SKM-1 treated with dmso at 0.1 percent for 144 hours (cell line): ENCODE measurements around the gene TMED4.
"Not testable (repeated sequence)": the region's sequence is repeated elsewhere in the genome, so short reads cannot be mapped to it uniquely, and the experiment has no call there.

Experiments
- DNase-seq: peaks from one replicate; lab custom pipeline; 2025; ENCODE audit not compliant: unreplicated experiment; lab: John Stamatoyannopoulos, UW

TMED4 gene

GRCh38 chr7:44569959-44570358 lies 12.1 kb downstream of the TMED4 start:
- DNase-seq = no peak

GRCh38 chr7:44568771-44569560 lies 13.1 kb downstream of the TMED4 start:
- no peak for DNase-seq

- no peak for DNase-seq
Measured at GRCh38 chr7:44567884-44568283, 14.1 kb downstream of the TMED4 start.

GRCh38 chr7:44566680-44567079 lies 15.4 kb downstream of the TMED4 start:
- DNase-seq = no peak

GRCh38 chr7:44565795-44566559 lies 16.1 kb downstream of the TMED4 start:
- no peak for DNase-seq

- peak; percentile 35 for DNase-seq
Measured at GRCh38 chr7:44565097-44565794, 16.8 kb downstream of the TMED4 start.

GRCh38 chr7:44564606-44565005 lies 17.4 kb downstream of the TMED4 start:
- no peak for DNase-seq

GRCh38 chr7:44563171-44563679 lies 18.8 kb downstream of the TMED4 start:
- DNase-seq = no peak

- not testable (repeated sequence) for DNase-seq
Measured at GRCh38 chr7:44562622-44562962, 19.4 kb downstream of the TMED4 start.

GRCh38 chr7:44561962-44562621 lies 19.9 kb downstream of the TMED4 start:
- DNase-seq = no peak

GRCh38 chr7:44561481-44561880 lies 20.6 kb downstream of the TMED4 start:
- DNase-seq = no peak

- DNase-seq = no peak
Measured at GRCh38 chr7:44559485-44559884, 22.5 kb downstream of the TMED4 start.

- DNase-seq = no peak
Measured at GRCh38 chr7:44557485-44557884, 24.5 kb downstream of the TMED4 start.

- DNase-seq = no peak
Measured at GRCh38 chr7:44555350-44555749, 26.7 kb downstream of the TMED4 start.

- DNase-seq = not testable (repeated sequence)
Measured at GRCh38 chr7:44552473-44553005, 29.5 kb downstream of the TMED4 start.

- DNase-seq = no peak
Measured at GRCh38 chr7:44549457-44549856, 32.6 kb downstream of the TMED4 start.

- DNase-seq = no peak
Measured at GRCh38 chr7:44548893-44549292, 33.1 kb downstream of the TMED4 start.

- DNase-seq = no peak
Measured at GRCh38 chr7:44547536-44548231, 34.3 kb downstream of the TMED4 start.

- no peak for DNase-seq
Measured at GRCh38 chr7:44541876-44542610, 40.0 kb downstream of the TMED4 start.
